Keratinocyte (primary cell): ENCODE data around the gene KRI1. TPM values are rescaled to one million over a fixed set of nuclear protein-coding genes. Genes with fewer than 3 reads are reported as not detected.

Source experiments
- DNase-seq: peaks from one replicate; pipeline ENCODE4 v3.0.0-alpha.2; 2011; ENCODE audit warnings: low read depth, missing footprints, low spot score
- FAIRE-seq: peaks from 2 replicates; lab custom pipeline; 2011; peaks lifted over from hg19 to GRCh38; lab: Jason Lieb, UNC
- H2AFZ ChIP-seq: 2 replicates; pipeline ENCODE4 v1.6.0; 2012; ENCODE audit warnings: low read length, control low read depth, inconsistent platforms; ENCODE audit not compliant: control insufficient read depth
- H3K27ac ChIP-seq: 2 replicates; pipeline ENCODE4 v1.5.1; 2011; ENCODE audit warnings: low read length; ENCODE audit not compliant: control insufficient read depth, insufficient read depth
- H3K27me3 ChIP-seq: 3 replicates; pipeline ENCODE4 v1.6.0; 2011; ENCODE audit warnings: low read length; ENCODE audit not compliant: control insufficient read depth, insufficient read depth; ENCODE audit errors: extremely low read depth
- H3K36me3 ChIP-seq, 2 experiments: 2 replicates in 1 of 2; 3 replicates in 1 of 2; pipeline ENCODE4 v1.5.1; 2011; ENCODE audit warnings: low read length in 2 of 2, mild to moderate bottlenecking in 1 of 2; ENCODE audit not compliant: control insufficient read depth in 2 of 2, insufficient read depth in 2 of 2; ENCODE audit errors: extremely low read depth in 1 of 2
- H3K4me1 ChIP-seq: 3 replicates; pipeline ENCODE4 v1.5.1; 2011; ENCODE audit warnings: low read length; ENCODE audit not compliant: control insufficient read depth, insufficient read depth; ENCODE audit errors: extremely low read depth
- H3K4me2 ChIP-seq: 3 replicates; pipeline ENCODE4 v1.6.0; 2011; ENCODE audit warnings: low read depth, low read length; ENCODE audit not compliant: control insufficient read depth, insufficient read depth; ENCODE audit errors: extremely low read depth
- H3K4me3 ChIP-seq, 3 experiments: fragments of 200-600 bp in 1 of 3; sonication (generic) in 1 of 3; 2 replicates in 2 of 3; 3 replicates in 1 of 3; pipeline ENCODE4 v1.5.1; 2011 to 2016; ENCODE audit warnings: low read length in 3 of 3, mild to moderate bottlenecking in 3 of 3, control low read depth in 2 of 3, inconsistent platforms in 1 of 3, low read depth in 1 of 3, mixed read lengths in 1 of 3, mixed run types in 1 of 3, moderate library complexity in 1 of 3; ENCODE audit not compliant: control insufficient read depth in 2 of 3, insufficient read depth in 2 of 3; ENCODE audit errors: extremely low read depth in 1 of 3
- H3K79me2 ChIP-seq: 2 replicates; pipeline ENCODE4 v1.6.0; 2012; ENCODE audit warnings: low read length; ENCODE audit not compliant: control insufficient read depth, insufficient read depth
- H3K9ac ChIP-seq: 3 replicates; pipeline ENCODE4 v1.6.0; 2011; ENCODE audit warnings: low read length; ENCODE audit not compliant: control insufficient read depth, insufficient read depth; ENCODE audit errors: extremely low read depth
- H3K9me1 ChIP-seq: 3 replicates; pipeline ENCODE4 v1.6.0; 2011; ENCODE audit warnings: low read length; ENCODE audit not compliant: control insufficient read depth, insufficient read depth; ENCODE audit errors: extremely low read depth
- H3K9me3 ChIP-seq: 2 replicates; pipeline ENCODE4 v1.5.1; 2012; ENCODE audit warnings: low read depth, low read length; ENCODE audit not compliant: control insufficient read depth
- H4K20me1 ChIP-seq: 3 replicates; pipeline ENCODE4 v1.6.0; 2011; ENCODE audit warnings: low read length; ENCODE audit not compliant: control insufficient read depth, insufficient read depth; ENCODE audit errors: extremely low read depth
- CTCF ChIP-seq, 3 experiments: IDR thresholded peaks in 1 of 3; conservative IDR thresholded peaks in 1 of 3; optimal IDR thresholded peaks in 1 of 3; 2 replicates in 2 of 3; 3 replicates in 1 of 3; pipeline versions ENCODE3 to v1.5.1; 2011; ENCODE audit warnings: low read length in 3 of 3, mild to moderate bottlenecking in 3 of 3, moderate library complexity in 2 of 3, control low read depth in 1 of 3, inconsistent platforms in 1 of 3; ENCODE audit not compliant: insufficient read depth in 2 of 3; ENCODE audit errors: extremely low read depth in 1 of 3
- EZH2 ChIP-seq: IDR thresholded peaks from one replicate; pipeline ENCODE4 v1.6.1; 2012; ENCODE audit warnings: inconsistent platforms, mild to moderate bottlenecking, low read length, moderate library complexity
- dilution Hi-C: fragments of 300-500 bp; cut with MboI; formaldehyde crosslinking; loops from one replicate; pipeline ENCODE4 v1.7.0; 2020; ENCODE audit warnings: low sequenced_read_pairs; ENCODE audit not compliant: extremely low pct_ligation_motif_present
- polyA plus RNA-seq, 5 experiments: library from polyadenylated mRNA; depleted of rRNA in 3 of 5; stranded (reverse) in 3 of 5; stranded (forward) in 1 of 5; unstranded in 1 of 5; fragments of >200 nt; gene quantifications; 1 replicate in 1 of 5; 2 replicates in 3 of 5; 3 replicates in 1 of 5; pipeline versions ENCODE4 v1.2.1 to v1.2.3, GENCODE V29; 2011 to 2012; ENCODE audit warnings: missing spikeins in 2 of 5, low read depth in 1 of 5, low replicate concordance in 1 of 5

The KRI1 gene
- polyA plus RNA-seq, 1 donor (not counting 4 experiments of a cell fraction or from before 2014, with no cell fraction given) = 19.0 TPM

- no peak overlapping the region for H3K27ac ChIP-seq
- DNase-seq (no peak), FAIRE-seq (peak; percentile 46)
- H2AFZ ChIP-seq = no peak overlapping the region
- H3K9me1 ChIP-seq = no peaks in the 10 kb centered on the region
- no peaks in the 10 kb centered on the region for H3K27me3 ChIP-seq
- H4K20me1 ChIP-seq = peaks cover 6% of the 10 kb centered on the region
- H3K4me1 ChIP-seq = no peaks in the 10 kb centered on the region
- dilution Hi-C loops = no loop called here
- H3K4me3 ChIP-seq = no peak overlapping the region
- peak; percentile 94 to 99 (median 98) for TF ChIP-seq CTCF (optimal IDR thresholded peaks at IDR 0.05 in 1 of 3, IDR thresholded peaks at IDR 0.05 in 1 of 3, conservative IDR thresholded peaks at IDR 0.05 in 1 of 3; ENCODE audit: extremely low read depth in 1 of 3, insufficient read depth in 2 of 3, low read length in 3 of 3)
- no peak for TF ChIP-seq EZH2
- no peak overlapping the region for H3K4me2 ChIP-seq
- H3K36me3 ChIP-seq = peaks cover 22 to 27% of the 10 kb centered on the region in 2 experiments
- H3K79me2 ChIP-seq = peaks cover 15% of the 10 kb centered on the region
- H3K9ac ChIP-seq = no peak overlapping the region
- no peaks in the 10 kb centered on the region for H3K9me3 ChIP-seq
These were observed 15.3 kb upstream of the KRI1 start for GRCh38 chr19:10580979-10581631.

- Histone ChIP-seq H3K4me3 (no peak overlapping the region), H3K79me2 (peaks cover 6% of the 10 kb centered on the region), H3K27me3 (no peaks in the 10 kb centered on the region), H4K20me1 (peaks cover 6% of the 10 kb centered on the region), H3K9me1 (no peaks in the 10 kb centered on the region), H3K4me1 (no peaks in the 10 kb centered on the region), H3K9me3 (no peaks in the 10 kb centered on the region), H3K36me3 (peaks cover 31% of the 10 kb centered on the region in 2 experiments), H3K27ac (no peak overlapping the region), H3K9ac (no peak overlapping the region), H2AFZ (no peak overlapping the region), H3K4me2 (no peak overlapping the region)
- TF ChIP-seq CTCF (optimal IDR thresholded peaks at IDR 0.05 in 1 of 3, IDR thresholded peaks at IDR 0.05 in 1 of 3, conservative IDR thresholded peaks at IDR 0.05 in 1 of 3; ENCODE audit: extremely low read depth in 1 of 3, insufficient read depth in 2 of 3, low read length in 3 of 3) (no peak), EZH2 (no peak)
- no peak for FAIRE-seq
- dilution Hi-C loops = no loop called here
- no peak for DNase-seq
These were observed 12.1 kb upstream of the KRI1 start for GRCh38 chr19:10577951-10578350.
